Measurements from ENCODE around the gene ESYT3.

ESYT3 gene

GRCh38 chr3:138448631-138449030, 14.2 kb downstream of the ESYT3 start:
- TF ChIP-seq YY1 (IDR thresholded peaks at IDR 0.05; ENCODE audit: low read depth), result no peak
- no peak for TF ChIP-seq TAF1 (IDR thresholded peaks at IDR 0.05; ENCODE audit: low read depth)
- no peak for TF ChIP-seq CEBPB (IDR thresholded peaks at IDR 0.05)
- TF ChIP-seq, protein P1, sequence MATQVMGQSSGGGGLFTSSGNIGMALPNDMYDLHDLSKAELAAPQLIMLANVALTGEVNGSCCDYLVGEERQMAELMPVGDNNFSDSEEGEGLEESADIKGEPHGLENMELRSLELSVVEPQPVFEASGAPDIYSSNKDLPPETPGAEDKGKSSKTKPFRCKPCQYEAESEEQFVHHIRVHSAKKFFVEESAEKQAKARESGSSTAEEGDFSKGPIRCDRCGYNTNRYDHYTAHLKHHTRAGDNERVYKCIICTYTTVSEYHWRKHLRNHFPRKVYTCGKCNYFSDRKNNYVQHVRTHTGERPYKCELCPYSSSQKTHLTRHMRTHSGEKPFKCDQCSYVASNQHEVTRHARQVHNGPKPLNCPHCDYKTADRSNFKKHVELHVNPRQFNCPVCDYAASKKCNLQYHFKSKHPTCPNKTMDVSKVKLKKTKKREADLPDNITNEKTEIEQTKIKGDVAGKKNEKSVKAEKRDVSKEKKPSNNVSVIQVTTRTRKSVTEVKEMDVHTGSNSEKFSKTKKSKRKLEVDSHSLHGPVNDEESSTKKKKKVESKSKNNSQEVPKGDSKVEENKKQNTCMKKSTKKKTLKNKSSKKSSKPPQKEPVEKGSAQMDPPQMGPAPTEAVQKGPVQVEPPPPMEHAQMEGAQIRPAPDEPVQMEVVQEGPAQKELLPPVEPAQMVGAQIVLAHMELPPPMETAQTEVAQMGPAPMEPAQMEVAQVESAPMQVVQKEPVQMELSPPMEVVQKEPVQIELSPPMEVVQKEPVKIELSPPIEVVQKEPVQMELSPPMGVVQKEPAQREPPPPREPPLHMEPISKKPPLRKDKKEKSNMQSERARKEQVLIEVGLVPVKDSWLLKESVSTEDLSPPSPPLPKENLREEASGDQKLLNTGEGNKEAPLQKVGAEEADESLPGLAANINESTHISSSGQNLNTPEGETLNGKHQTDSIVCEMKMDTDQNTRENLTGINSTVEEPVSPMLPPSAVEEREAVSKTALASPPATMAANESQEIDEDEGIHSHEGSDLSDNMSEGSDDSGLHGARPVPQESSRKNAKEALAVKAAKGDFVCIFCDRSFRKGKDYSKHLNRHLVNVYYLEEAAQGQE (IDR thresholded peaks at IDR 0.05; ENCODE audit: low read depth), result no peak
- TF ChIP-seq RAD21 (IDR thresholded peaks at IDR 0.05; ENCODE audit: low read depth), result no peak

DNA sequence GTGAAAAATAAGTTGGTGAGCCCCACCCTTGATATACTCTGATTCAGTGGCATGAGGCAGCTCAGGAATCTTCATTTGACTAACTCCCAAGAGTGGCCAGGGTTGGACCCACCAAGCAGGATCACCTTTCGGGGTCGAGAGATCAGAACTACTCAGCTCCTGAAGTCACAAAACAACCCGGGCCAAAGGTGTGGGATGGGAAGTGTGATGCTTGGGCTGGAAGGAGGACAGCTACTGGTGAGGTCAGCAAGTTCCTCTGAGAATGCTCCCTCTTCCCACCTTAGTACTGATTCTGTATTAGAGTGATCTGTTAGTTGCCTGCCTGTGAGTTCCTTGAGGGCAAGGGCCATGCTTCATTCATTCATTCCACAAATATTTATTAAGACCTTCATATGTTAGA, 15.1 kb downstream of the ESYT3 start:
- TF ChIP-seq EGR1 (IDR thresholded peaks at IDR 0.05), result no peak
- no peak for TF ChIP-seq FOXM1 (IDR thresholded peaks at IDR 0.05; ENCODE audit: borderline replicate concordance, low read depth)
- TF ChIP-seq EP300 (IDR thresholded peaks at IDR 0.05; ENCODE audit: borderline replicate concordance), result no peak
- no peak for TF ChIP-seq TAF1 (IDR thresholded peaks at IDR 0.05; ENCODE audit: low read depth)
- TF ChIP-seq, protein P1 (IDR thresholded peaks at IDR 0.05; ENCODE audit: low read depth), result no peak
- TF ChIP-seq USF1 (IDR thresholded peaks at IDR 0.05), result no peak
- TF ChIP-seq RAD21 (IDR thresholded peaks at IDR 0.05; ENCODE audit: low read depth), result no peak
- TF ChIP-seq CEBPB (IDR thresholded peaks at IDR 0.05), result no peak
- TF ChIP-seq MAX (IDR thresholded peaks at IDR 0.05), result no peak
- no peak for TF ChIP-seq ZBTB7A (IDR thresholded peaks at IDR 0.05; ENCODE audit: low read depth)
- no peak for TF ChIP-seq NFIC (IDR thresholded peaks at IDR 0.05)
- no peak for TF ChIP-seq YY1 (IDR thresholded peaks at IDR 0.05; ENCODE audit: low read depth)
- no peak for TF ChIP-seq TCF12 (IDR thresholded peaks at IDR 0.05; ENCODE audit: low read depth)
- no peak for TF ChIP-seq CREB1 (IDR thresholded peaks at IDR 0.05; ENCODE audit: low read depth)

DNA sequence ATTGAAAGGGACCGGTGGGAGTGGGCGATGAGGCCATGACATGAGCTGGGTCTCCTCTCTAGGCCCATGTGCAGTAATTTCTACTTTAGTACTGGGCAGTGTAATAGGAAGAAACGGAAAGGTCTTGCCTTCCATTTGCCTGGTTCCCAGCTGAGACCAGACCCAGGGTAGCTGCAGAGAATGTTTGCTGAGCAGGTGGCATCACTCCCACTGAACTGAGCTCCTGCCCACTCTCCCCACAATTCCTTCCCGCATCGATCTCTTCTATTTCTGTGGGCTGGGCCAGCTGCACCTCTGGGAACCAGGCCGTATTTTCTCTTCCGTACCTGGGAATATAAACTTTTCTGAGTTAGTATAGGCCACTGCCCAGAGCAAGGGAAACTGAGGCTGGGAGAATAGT, 15.8 kb downstream of the ESYT3 start:
- TF ChIP-seq TCF12 (IDR thresholded peaks at IDR 0.05; ENCODE audit: low read depth) (no peak), YY1 (IDR thresholded peaks at IDR 0.05; ENCODE audit: low read depth) (no peak), ZBTB7A (IDR thresholded peaks at IDR 0.05; ENCODE audit: low read depth) (no peak), FOXM1 (IDR thresholded peaks at IDR 0.05; ENCODE audit: borderline replicate concordance, low read depth) (no peak), NFIC (IDR thresholded peaks at IDR 0.05) (no peak), CEBPB (IDR thresholded peaks at IDR 0.05) (no peak), USF1 (IDR thresholded peaks at IDR 0.05) (no peak)
- TF ChIP-seq, protein P1 (IDR thresholded peaks at IDR 0.05; ENCODE audit: low read depth), result no peak

GRCh38 chr3:138450704-138451424, 16.4 kb downstream of the ESYT3 start:
- TF ChIP-seq EGR1 (IDR thresholded peaks at IDR 0.05) (no peak), ZBTB7A (IDR thresholded peaks at IDR 0.05; ENCODE audit: low read depth) (no peak), USF1 (IDR thresholded peaks at IDR 0.05) (no peak), MAX (IDR thresholded peaks at IDR 0.05) (no peak), YY1 (IDR thresholded peaks at IDR 0.05; ENCODE audit: low read depth) (no peak), RAD21 (IDR thresholded peaks at IDR 0.05; ENCODE audit: low read depth) (no peak), TCF12 (IDR thresholded peaks at IDR 0.05; ENCODE audit: low read depth) (no peak), CEBPB (IDR thresholded peaks at IDR 0.05) (no peak), FOXM1 (IDR thresholded peaks at IDR 0.05; ENCODE audit: borderline replicate concordance, low read depth) (no peak), TAF1 (IDR thresholded peaks at IDR 0.05; ENCODE audit: low read depth) (no peak), CREB1 (IDR thresholded peaks at IDR 0.05; ENCODE audit: low read depth) (no peak), EP300 (IDR thresholded peaks at IDR 0.05; ENCODE audit: borderline replicate concordance) (no peak), TEAD4 (IDR thresholded peaks at IDR 0.05) (no peak)
- TF ChIP-seq, protein P1 (IDR thresholded peaks at IDR 0.05; ENCODE audit: low read depth), result no peak

All from Ishikawa (cell line).